NCI-H748 treated with DMSO at 0.1 percent for 48 hours (cell line): ENCODE data around the gene BAIAP2L1.

Source experiments
- DNase-seq: peaks from one replicate; lab custom pipeline; 2025; lab: John Stamatoyannopoulos, UW

Gene BAIAP2L1

GRCh38 chr7:98276241-98276761, 124.6 kb downstream of the BAIAP2L1 start:
- DNase-seq, result no peak

- no peak for DNase-seq
Measured at GRCh38 chr7:98267303-98267702, 133.6 kb downstream of the BAIAP2L1 start.

- DNase-seq, result no peak
Measured at GRCh38 chr7:98266840-98267239, 134.1 kb downstream of the BAIAP2L1 start.

GRCh38 chr7:98265841-98266271, 135.0 kb downstream of the BAIAP2L1 start:
- DNase-seq, result no peak

GRCh38 chr7:98257701-98258100, 143.2 kb downstream of the BAIAP2L1 start:
- no peak for DNase-seq

GRCh38 chr7:98256431-98256830, 144.5 kb downstream of the BAIAP2L1 start:
- no peak for DNase-seq

GRCh38 chr7:98254951-98255610, 145.8 kb downstream of the BAIAP2L1 start:
- DNase-seq, result no peak

GRCh38 chr7:98254516-98254915, 146.4 kb downstream of the BAIAP2L1 start:
- DNase-seq, result no peak

GRCh38 chr7:98252425-98253054, 148.3 kb downstream of the BAIAP2L1 start:
- DNase-seq, result no peak

- peak; percentile 81 for DNase-seq
Measured at GRCh38 chr7:98251601-98252424, 149.1 kb downstream of the BAIAP2L1 start, which contains the start of gene TECPR1. Gene TECPR1 (minus strand): TSS chr7:98252232. CDS start chr7:98246146, 6,086 bp downstream.

- DNase-seq, result peak; percentile 25
Measured at GRCh38 chr7:98251231-98251600, 149.7 kb downstream of the BAIAP2L1 start.

- no peak for DNase-seq
Measured at GRCh38 chr7:98250789-98251188, 150.1 kb downstream of the BAIAP2L1 start.

GRCh38 chr7:98249106-98249505, 151.8 kb downstream of the BAIAP2L1 start:
- no peak for DNase-seq

GRCh38 chr7:98248156-98248555, 152.7 kb downstream of the BAIAP2L1 start:
- no peak for DNase-seq

GRCh38 chr7:98244871-98245270, 156.0 kb downstream of the BAIAP2L1 start:
- DNase-seq, result no peak

GRCh38 chr7:98242934-98243333, 158.0 kb downstream of the BAIAP2L1 start:
- no peak for DNase-seq

GRCh38 chr7:98242342-98242741, 158.5 kb downstream of the BAIAP2L1 start:
- DNase-seq, result no peak

- DNase-seq, result no peak
Measured at GRCh38 chr7:98241674-98242241, 159.1 kb downstream of the BAIAP2L1 start.
